HepG2 (cell line): ENCODE results near the gene TRMT10C. TPM values are rescaled to one million over a fixed set of nuclear protein-coding genes. Genes with fewer than 3 reads are reported as not detected.
A peak's percentile ranks its signal among the peaks of the same experiment; 100 is the strongest.

ENCODE experiments used
- CCAR2 ChIP-seq: fragments of 200-400 bp; formaldehyde crosslinking; optimal IDR thresholded peaks from 2 replicates; pipeline ENCODE3; 2018; ENCODE audit warnings: low read depth, mild to moderate bottlenecking, low read length, moderate library complexity
- CEBPB ChIP-seq: IDR thresholded peaks from 2 replicates; pipeline ENCODE4 v1.6.1; 2011; ENCODE audit warnings: low read depth, low read length, improper control_type of control experiment, borderline replicate concordance
- CENPBD1 ChIP-seq: sonication (generic); formaldehyde crosslinking; IDR thresholded peaks from 2 replicates; pipeline ENCODE4 v1.8.0; 2022; ENCODE audit warnings: missing genetic modification reagents, low read depth, mild to moderate bottlenecking, borderline replicate concordance
- CENPX ChIP-seq: sonication (generic); formaldehyde crosslinking; IDR thresholded peaks from 2 replicates; pipeline ENCODE4 v1.9.0; 2021; ENCODE audit warnings: mild to moderate bottlenecking, missing genetic modification reagents, moderate library complexity
- CREM ChIP-seq, 2 experiments: sonication (generic) in 1 of 2; formaldehyde crosslinking in 1 of 2; IDR thresholded peaks; 2 replicates each; pipeline versions ENCODE4 v1.4.0 to v1.6.1; 2016 to 2020; ENCODE audit warnings: antibody characterized with exemption in 1 of 2, mild to moderate bottlenecking in 1 of 2, missing genetic modification reagents in 1 of 2
- DDIT3 ChIP-seq: sonication (generic); formaldehyde crosslinking; IDR thresholded peaks from 2 replicates; pipeline ENCODE4 v1.4.0; 2020; ENCODE audit warnings: mild to moderate bottlenecking, missing genetic modification reagents
- DR1 ChIP-seq: sonication (generic); formaldehyde crosslinking; IDR thresholded peaks from 2 replicates; pipeline ENCODE4 v1.8.0; 2021; ENCODE audit warnings: mild to moderate bottlenecking, missing genetic modification reagents, inconsistent platforms
- EP300 ChIP-seq, 3 experiments: sonication (generic) in 1 of 3; formaldehyde crosslinking in 1 of 3; IDR thresholded peaks; 2 replicates each; pipeline versions ENCODE4 v1.5.1 to v1.6.1; 2011 to 2020; ENCODE audit warnings: low read depth in 2 of 3, low read length in 2 of 3, borderline replicate concordance in 1 of 3, improper control_type of control experiment in 1 of 3, mild to moderate bottlenecking in 1 of 3, missing genetic modification reagents in 1 of 3, moderate library complexity in 1 of 3
- HHEX ChIP-seq: IDR thresholded peaks from 2 replicates; pipeline ENCODE4 v1.6.1; 2016; ENCODE audit warnings: control low read depth
- HNRNPL ChIP-seq: fragments of 200-400 bp; formaldehyde crosslinking; IDR thresholded peaks from 2 replicates; pipeline ENCODE4 v1.6.1; 2017; ENCODE audit warnings: mild to moderate bottlenecking, low read depth, low read length
- KDM5A ChIP-seq: fragments of 200-600 bp; sonication (generic); IDR thresholded peaks from 2 replicates; pipeline ENCODE4 v1.7.0; 2018; ENCODE audit warnings: antibody characterized with exemption, mild to moderate bottlenecking, low read length, borderline replicate concordance
- MBNL3 ChIP-seq: fragments of 250-450 bp; sonication (Bioruptor Pico); conservative IDR thresholded peaks from 2 replicates; pipeline ENCODE4 v1.8.0; 2022; ENCODE audit warnings: mild to moderate bottlenecking, inconsistent platforms
- MXI1 ChIP-seq: IDR thresholded peaks from 3 replicates; pipeline ENCODE4 v1.6.1; 2012; ENCODE audit warnings: low read depth, low read length, inconsistent platforms, borderline replicate concordance
- SETDB1 ChIP-seq: sonication (generic); formaldehyde crosslinking; IDR thresholded peaks from 2 replicates; pipeline ENCODE4 v1.5.1; 2020; ENCODE audit warnings: missing genetic modification reagents, mild to moderate bottlenecking, borderline replicate concordance
- TSC22D2 ChIP-seq: sonication (generic); formaldehyde crosslinking; IDR thresholded peaks from 2 replicates; pipeline ENCODE4 v1.5.1; 2020; ENCODE audit warnings: missing genetic modification reagents, mild to moderate bottlenecking, borderline replicate concordance
- ZFP62 ChIP-seq: sonication (generic); formaldehyde crosslinking; IDR thresholded peaks from 2 replicates; pipeline ENCODE4 v1.4.0; 2020; ENCODE audit warnings: missing genetic modification reagents
- ZNF281 ChIP-seq: sonication (generic); formaldehyde crosslinking; IDR thresholded peaks from 2 replicates; pipeline ENCODE4 v1.4.0; 2020; ENCODE audit warnings: missing genetic modification reagents, borderline replicate concordance
- ZNF570 ChIP-seq: sonication (generic); formaldehyde crosslinking; IDR thresholded peaks from 2 replicates; pipeline ENCODE4 v1.4.0; 2020; ENCODE audit warnings: mild to moderate bottlenecking, missing genetic modification reagents, borderline replicate concordance
- ZNF674 ChIP-seq: sonication (generic); formaldehyde crosslinking; IDR thresholded peaks from 2 replicates; pipeline ENCODE4 v1.5.0; 2020; ENCODE audit warnings: low read depth, mild to moderate bottlenecking, missing genetic modification reagents
- ZNF703 ChIP-seq: sonication (generic); formaldehyde crosslinking; IDR thresholded peaks from 2 replicates; pipeline ENCODE4 v1.5.1; 2020; ENCODE audit warnings: missing genetic modification reagents, mild to moderate bottlenecking, moderate library complexity, borderline replicate concordance
- ZNF792 ChIP-seq: IDR thresholded peaks from 2 replicates; pipeline ENCODE4 v1.6.1; 2016
- polyA plus RNA-seq, 8 experiments: library from polyadenylated mRNA; depleted of rRNA in 3 of 8; stranded (reverse) in 7 of 8; unstranded in 1 of 8; fragments of >200 nt; fragmentation: Illumina TruSeq in 4 of 8; extraction: Trizol in 4 of 8; gene quantifications; 2 replicates each; pipeline versions ENCODE4 v1.2.1 to v1.2.3, GENCODE V29; 2011 to 2016; ENCODE audit warnings: low read depth in 4 of 8, missing spikeins in 1 of 8, mixed read lengths in 1 of 8; ENCODE audit not compliant: insufficient read depth in 1 of 8
- total RNA-seq, 5 experiments: library from RNA; depleted of rRNA; stranded (reverse); fragments of >200 nt; fragmentation: Illumina TruSeq; extraction: Trizol; gene quantifications; 2 replicates each; pipeline ENCODE4 v1.2.3, GENCODE V29; 2016; ENCODE audit warnings: low read depth in 1 of 5
- TF ChIP-seq, protein P1 (sequence below): fragments of 450-650 bp; IDR thresholded peaks from 2 replicates; pipeline ENCODE4 v1.6.1; 2017

The TRMT10C gene
- total and polyA plus RNA-seq, 2 of the 13 experiments (the other 11 are each of a cell fraction or from before 2014, with no cell fraction given): 10.8 to 39.2 TPM

GRCh38 chr3:101519685-101520365 is 41.8 kb upstream of the TRMT10C start (continued):
- TF ChIP-seq ZNF281 (CRISPR knock-in tag) (no peak), ZNF674 (CRISPR knock-in tag) (no peak), CEBPB (peak; percentile 59; the same call in 1 of the 2 replicates), ZFP62 (CRISPR knock-in tag) (no peak), CENPX (CRISPR knock-in tag) (no peak), DR1 (CRISPR knock-in tag) (no peak), KDM5A (no peak), HNRNPL (no peak), TSC22D2 (CRISPR knock-in tag) (no peak), DDIT3 (CRISPR knock-in tag) (no peak), ZNF570 (CRISPR knock-in tag) (no peak), CCAR2 (no peak), MBNL3 (CRISPR knock-in tag) (no peak), MXI1 (no peak), CREM (IDR thresholded peaks at IDR 0.05) (peak; percentile 34; the same call in 1 of the 2 replicates), CREM (CRISPR knock-in tag; IDR thresholded peaks at IDR 0.05) (no peak), HHEX (no peak), ZNF703 (CRISPR knock-in tag) (no peak), ZNF792 (no peak), EP300 (IDR thresholded peaks at IDR 0.05; ENCODE audit: low read depth in 2 of 2, low read length in 2 of 2) (peak in 1 of 2 experiments; percentile 20; a peak in 1 of 4 replicates), EP300 (CRISPR knock-in tag; IDR thresholded peaks at IDR 0.05; ENCODE audit: borderline replicate concordance) (no peak), SETDB1 (CRISPR knock-in tag) (no peak), CENPBD1 (CRISPR knock-in tag) (no peak)
- TF ChIP-seq, protein P1, sequence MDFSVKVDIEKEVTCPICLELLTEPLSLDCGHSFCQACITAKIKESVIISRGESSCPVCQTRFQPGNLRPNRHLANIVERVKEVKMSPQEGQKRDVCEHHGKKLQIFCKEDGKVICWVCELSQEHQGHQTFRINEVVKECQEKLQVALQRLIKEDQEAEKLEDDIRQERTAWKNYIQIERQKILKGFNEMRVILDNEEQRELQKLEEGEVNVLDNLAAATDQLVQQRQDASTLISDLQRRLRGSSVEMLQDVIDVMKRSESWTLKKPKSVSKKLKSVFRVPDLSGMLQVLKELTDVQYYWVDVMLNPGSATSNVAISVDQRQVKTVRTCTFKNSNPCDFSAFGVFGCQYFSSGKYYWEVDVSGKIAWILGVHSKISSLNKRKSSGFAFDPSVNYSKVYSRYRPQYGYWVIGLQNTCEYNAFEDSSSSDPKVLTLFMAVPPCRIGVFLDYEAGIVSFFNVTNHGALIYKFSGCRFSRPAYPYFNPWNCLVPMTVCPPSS: no peak
